Keratinocyte (primary cell): ENCODE results near the gene PTPRU.

Source experiments
- EZH2 ChIP-seq: IDR thresholded peaks from one replicate; pipeline ENCODE4 v1.6.1; 2012; ENCODE audit warnings: inconsistent platforms, mild to moderate bottlenecking, low read length, moderate library complexity
- TF ChIP-seq, protein P1 (sequence below), 3 experiments: IDR thresholded peaks in 1 of 3; conservative IDR thresholded peaks in 1 of 3; optimal IDR thresholded peaks in 1 of 3; 2 replicates in 2 of 3; 3 replicates in 1 of 3; pipeline versions ENCODE3 to v1.5.1; 2011; ENCODE audit warnings: low read length in 3 of 3, mild to moderate bottlenecking in 3 of 3, moderate library complexity in 2 of 3, control low read depth in 1 of 3, inconsistent platforms in 1 of 3; ENCODE audit not compliant: insufficient read depth in 2 of 3; ENCODE audit errors: extremely low read depth in 1 of 3

DNA sequence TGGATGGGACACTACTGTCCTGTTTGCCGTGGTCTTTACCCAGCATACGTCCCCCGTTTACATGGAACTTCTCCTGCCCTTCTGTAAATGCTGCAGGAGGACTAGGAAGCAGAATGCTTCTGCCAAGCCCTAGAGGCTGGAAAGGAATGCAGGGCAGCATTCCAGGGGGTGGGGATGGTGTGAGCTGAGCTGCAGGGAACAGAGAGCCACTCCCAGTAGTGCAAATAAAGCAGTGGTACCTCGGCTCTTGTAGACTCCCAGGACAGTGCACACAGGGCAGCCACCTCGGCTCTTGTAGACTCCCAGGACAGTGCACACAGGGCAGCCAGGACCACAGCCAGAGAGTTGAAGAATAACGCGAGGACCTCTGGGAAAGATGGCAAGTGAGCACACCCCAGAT, 35.4 kb downstream of the PTPRU start:
- TF ChIP-seq, protein P1, sequence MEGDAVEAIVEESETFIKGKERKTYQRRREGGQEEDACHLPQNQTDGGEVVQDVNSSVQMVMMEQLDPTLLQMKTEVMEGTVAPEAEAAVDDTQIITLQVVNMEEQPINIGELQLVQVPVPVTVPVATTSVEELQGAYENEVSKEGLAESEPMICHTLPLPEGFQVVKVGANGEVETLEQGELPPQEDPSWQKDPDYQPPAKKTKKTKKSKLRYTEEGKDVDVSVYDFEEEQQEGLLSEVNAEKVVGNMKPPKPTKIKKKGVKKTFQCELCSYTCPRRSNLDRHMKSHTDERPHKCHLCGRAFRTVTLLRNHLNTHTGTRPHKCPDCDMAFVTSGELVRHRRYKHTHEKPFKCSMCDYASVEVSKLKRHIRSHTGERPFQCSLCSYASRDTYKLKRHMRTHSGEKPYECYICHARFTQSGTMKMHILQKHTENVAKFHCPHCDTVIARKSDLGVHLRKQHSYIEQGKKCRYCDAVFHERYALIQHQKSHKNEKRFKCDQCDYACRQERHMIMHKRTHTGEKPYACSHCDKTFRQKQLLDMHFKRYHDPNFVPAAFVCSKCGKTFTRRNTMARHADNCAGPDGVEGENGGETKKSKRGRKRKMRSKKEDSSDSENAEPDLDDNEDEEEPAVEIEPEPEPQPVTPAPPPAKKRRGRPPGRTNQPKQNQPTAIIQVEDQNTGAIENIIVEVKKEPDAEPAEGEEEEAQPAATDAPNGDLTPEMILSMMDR (optimal IDR thresholded peaks at IDR 0.05 in 1 of 3, IDR thresholded peaks at IDR 0.05 in 1 of 3, conservative IDR thresholded peaks at IDR 0.05 in 1 of 3; ENCODE audit: extremely low read depth in 1 of 3, insufficient read depth in 2 of 3, low read length in 3 of 3): no peak
- TF ChIP-seq EZH2: no peak
